ENCODE measurements around the gene SPAG16.

SPAG16 gene

GRCh38 chr2:213411582-213412289 lies 127.5 kb downstream of the SPAG16 start:
- no peak overlapping the region for H3K9ac ChIP-seq (ENCODE audit: low read depth, low read length)
- H3K4me1 ChIP-seq (ENCODE audit: insufficient read depth, low read length), result no peaks in the 10 kb centered on the region; the same call in 1 of the 2 replicates
- H3K27me3 ChIP-seq (ENCODE audit: insufficient read depth, low read length), result no peaks in the 10 kb centered on the region
- no peaks in the 10 kb centered on the region for H3K9me3 ChIP-seq (ENCODE audit: insufficient read depth, low read depth, low read length)
- no peak overlapping the region for H3K4me3 ChIP-seq (ENCODE audit: low read length)
- 92% methylated on average over 10 of the region's 10 CpGs for WGBS
- H3K36me3 ChIP-seq (ENCODE audit: insufficient read depth, low read length), result no peaks in the 10 kb centered on the region
- no peak overlapping the region for H3K27ac ChIP-seq (ENCODE audit: low read depth, low read length)

GRCh38 chr2:213415093-213415492 lies 130.8 kb downstream of the SPAG16 start:
- Histone ChIP-seq H3K9ac (ENCODE audit: low read depth, low read length) (no peak overlapping the region), H3K9me3 (ENCODE audit: insufficient read depth, low read depth, low read length) (no peaks in the 10 kb centered on the region), H3K36me3 (ENCODE audit: insufficient read depth, low read length) (no peaks in the 10 kb centered on the region), H3K27me3 (ENCODE audit: insufficient read depth, low read length) (no peaks in the 10 kb centered on the region), H3K27ac (ENCODE audit: low read depth, low read length) (no peak overlapping the region), H3K4me1 (ENCODE audit: insufficient read depth, low read length) (no peaks in the 10 kb centered on the region; the same call in 1 of the 2 replicates), H3K4me3 (ENCODE audit: low read length) (no peak overlapping the region)
- 92% methylated on average over 1 of the region's 1 CpG for WGBS

GRCh38 chr2:213416832-213417231 lies 132.6 kb downstream of the SPAG16 start:
- no peaks in the 10 kb centered on the region for H3K36me3 ChIP-seq (ENCODE audit: insufficient read depth, low read length)
- H3K9me3 ChIP-seq (ENCODE audit: insufficient read depth, low read depth, low read length), result 0 out of 2 replicates have a peak, but pooled peaks cover 5% of the 10 kb centered on the region
- no peaks in the 10 kb centered on the region for H3K27me3 ChIP-seq (ENCODE audit: insufficient read depth, low read length)
- no peak overlapping the region for H3K4me3 ChIP-seq (ENCODE audit: low read length)
- H3K4me1 ChIP-seq (ENCODE audit: insufficient read depth, low read length), result no peaks in the 10 kb centered on the region; the same call in 1 of the 2 replicates
- H3K27ac ChIP-seq (ENCODE audit: low read depth, low read length), result no peak overlapping the region
- no peak overlapping the region for H3K9ac ChIP-seq (ENCODE audit: low read depth, low read length)
- WGBS, result 67% methylated on average over 1 of the region's 1 CpG

GRCh38 chr2:213419980-213420379 lies 135.7 kb downstream of the SPAG16 start:
- Histone ChIP-seq H3K4me3 (ENCODE audit: low read length) (no peak overlapping the region), H3K4me1 (ENCODE audit: insufficient read depth, low read length) (no peaks in the 10 kb centered on the region; the same call in 1 of the 2 replicates), H3K27me3 (ENCODE audit: insufficient read depth, low read length) (no peaks in the 10 kb centered on the region), H3K9me3 (ENCODE audit: insufficient read depth, low read depth, low read length) (0 out of 2 replicates have a peak, but pooled peaks cover 5% of the 10 kb centered on the region), H3K9ac (ENCODE audit: low read depth, low read length) (no peak overlapping the region), H3K27ac (ENCODE audit: low read depth, low read length) (no peak overlapping the region), H3K36me3 (ENCODE audit: insufficient read depth, low read length) (no peaks in the 10 kb centered on the region)
- 100% methylated on average over 1 of the region's 1 CpG for WGBS

- Histone ChIP-seq H3K36me3 (ENCODE audit: insufficient read depth, low read length) (no peaks in the 10 kb centered on the region), H3K4me1 (ENCODE audit: insufficient read depth, low read length) (no peaks in the 10 kb centered on the region; the same call in 1 of the 2 replicates)
- WGBS, result 92% methylated on average over 5 of the region's 5 CpGs
These were observed 136.6 kb downstream of the SPAG16 start for GRCh38 chr2:213420828-213421385.

GRCh38 chr2:213422211-213422610 lies 137.9 kb downstream of the SPAG16 start:
- Histone ChIP-seq H3K4me1 (ENCODE audit: insufficient read depth, low read length) (no peaks in the 10 kb centered on the region), H3K9ac (ENCODE audit: low read depth, low read length) (no peak overlapping the region), H3K27ac (ENCODE audit: low read depth, low read length) (no peak overlapping the region), H3K36me3 (ENCODE audit: insufficient read depth, low read length) (no peaks in the 10 kb centered on the region), H3K4me3 (ENCODE audit: low read length) (no peak overlapping the region), H3K9me3 (ENCODE audit: insufficient read depth, low read depth, low read length) (0 out of 2 replicates have a peak, but pooled peaks cover 5% of the 10 kb centered on the region), H3K27me3 (ENCODE audit: insufficient read depth, low read length) (no peaks in the 10 kb centered on the region)
- WGBS, result 89% methylated on average over 2 of the region's 2 CpGs

More at GRCh38 chr2:213420828-213421385, 136.6 kb downstream of the SPAG16 start:
- H3K27me3 ChIP-seq (ENCODE audit: insufficient read depth, low read length), result no peaks in the 10 kb centered on the region
- no peak overlapping the region for H3K9ac ChIP-seq (ENCODE audit: low read depth, low read length)
- 0 out of 2 replicates have a peak, but pooled peaks cover 5% of the 10 kb centered on the region for H3K9me3 ChIP-seq (ENCODE audit: insufficient read depth, low read depth, low read length)
- no peak overlapping the region for H3K27ac ChIP-seq (ENCODE audit: low read depth, low read length)
- no peak overlapping the region for H3K4me3 ChIP-seq (ENCODE audit: low read length)

GRCh38 chr2:213425618-213426017 lies 141.4 kb downstream of the SPAG16 start:
- no peak overlapping the region for H3K27ac ChIP-seq (ENCODE audit: low read depth, low read length)
- no peaks in the 10 kb centered on the region for H3K4me1 ChIP-seq (ENCODE audit: insufficient read depth, low read length)
- H3K36me3 ChIP-seq (ENCODE audit: insufficient read depth, low read length), result no peaks in the 10 kb centered on the region
- WGBS, result no CpG with 5 or more reads among the region's 1 CpG
- H3K9ac ChIP-seq (ENCODE audit: low read depth, low read length), result no peak overlapping the region
- H3K27me3 ChIP-seq (ENCODE audit: insufficient read depth, low read length), result no peaks in the 10 kb centered on the region
- no peak overlapping the region for H3K4me3 ChIP-seq (ENCODE audit: low read length)
- peaks cover 8% of the 10 kb centered on the region; the same call in 1 of the 2 replicates for H3K9me3 ChIP-seq (ENCODE audit: insufficient read depth, low read depth, low read length)

- H3K36me3 ChIP-seq (ENCODE audit: insufficient read depth, low read length), result no peaks in the 10 kb centered on the region
- no peak overlapping the region for H3K9ac ChIP-seq (ENCODE audit: low read depth, low read length)
- no peaks in the 10 kb centered on the region for H3K4me1 ChIP-seq (ENCODE audit: insufficient read depth, low read length)
- no peak overlapping the region for H3K27ac ChIP-seq (ENCODE audit: low read depth, low read length)
- H3K9me3 ChIP-seq (ENCODE audit: insufficient read depth, low read depth, low read length), result peaks cover 5% of the 10 kb centered on the region; the same call in 1 of the 2 replicates
- H3K27me3 ChIP-seq (ENCODE audit: insufficient read depth, low read length), result no peaks in the 10 kb centered on the region
- no peak overlapping the region for H3K4me3 ChIP-seq (ENCODE audit: low read length)
- 89% methylated on average over 2 of the region's 2 CpGs for WGBS
These were observed 145.3 kb downstream of the SPAG16 start for GRCh38 chr2:213429516-213429915.

- H3K4me3 ChIP-seq (ENCODE audit: low read length), result no peak overlapping the region
- H3K36me3 ChIP-seq (ENCODE audit: insufficient read depth, low read length), result no peaks in the 10 kb centered on the region
- WGBS, result 90% methylated on average over 2 of the region's 2 CpGs
- H3K4me1 ChIP-seq (ENCODE audit: insufficient read depth, low read length), result no peaks in the 10 kb centered on the region
- H3K27ac ChIP-seq (ENCODE audit: low read depth, low read length), result no peak overlapping the region
- no peak overlapping the region for H3K9ac ChIP-seq (ENCODE audit: low read depth, low read length)
- no peaks in the 10 kb centered on the region for H3K9me3 ChIP-seq (ENCODE audit: insufficient read depth, low read depth, low read length)
- H3K27me3 ChIP-seq (ENCODE audit: insufficient read depth, low read length), result no peaks in the 10 kb centered on the region
These were observed 159.7 kb downstream of the SPAG16 start for GRCh38 chr2:213443921-213444320.

GRCh38 chr2:213451542-213452239 lies 167.4 kb downstream of the SPAG16 start:
- H3K36me3 ChIP-seq (ENCODE audit: insufficient read depth, low read length), result no peaks in the 10 kb centered on the region
- WGBS, result 80% methylated on average over 8 of the region's 12 CpGs
- H3K27me3 ChIP-seq (ENCODE audit: insufficient read depth, low read length), result no peaks in the 10 kb centered on the region
- no peak overlapping the region for H3K27ac ChIP-seq (ENCODE audit: low read depth, low read length)
- H3K9ac ChIP-seq (ENCODE audit: low read depth, low read length), result peak overlapping the region; percentile 35; the same call in 1 of the 2 replicates
- no peak overlapping the region for H3K4me3 ChIP-seq (ENCODE audit: low read length)
- no peaks in the 10 kb centered on the region for H3K4me1 ChIP-seq (ENCODE audit: insufficient read depth, low read length)
- 0 out of 2 replicates have a peak, but pooled peaks cover 5% of the 10 kb centered on the region for H3K9me3 ChIP-seq (ENCODE audit: insufficient read depth, low read depth, low read length)
